ENCODE results near the gene DNHD1.

Gene DNHD1

GRCh38 chr11:6611092-6611962 is 114.2 kb downstream of the DNHD1 start:
- no peak for DNase-seq (ENCODE audit: low spot score)

GRCh38 chr11:6611963-6612212 is 114.8 kb downstream of the DNHD1 start:
- no peak for DNase-seq (ENCODE audit: low spot score)

- DNase-seq (ENCODE audit: low spot score): peak; percentile 92
Measured at GRCh38 chr11:6612213-6613041, 115.3 kb downstream of the DNHD1 start, which contains the start of gene TAF10. TSS of gene TAF10 (minus strand) at chr11:6612216. CDS start at chr11:6612189, 27 bp downstream.

- DNase-seq (ENCODE audit: low spot score): no peak
Measured at GRCh38 chr11:6613496-6613895, 116.4 kb downstream of the DNHD1 start.

DNA sequence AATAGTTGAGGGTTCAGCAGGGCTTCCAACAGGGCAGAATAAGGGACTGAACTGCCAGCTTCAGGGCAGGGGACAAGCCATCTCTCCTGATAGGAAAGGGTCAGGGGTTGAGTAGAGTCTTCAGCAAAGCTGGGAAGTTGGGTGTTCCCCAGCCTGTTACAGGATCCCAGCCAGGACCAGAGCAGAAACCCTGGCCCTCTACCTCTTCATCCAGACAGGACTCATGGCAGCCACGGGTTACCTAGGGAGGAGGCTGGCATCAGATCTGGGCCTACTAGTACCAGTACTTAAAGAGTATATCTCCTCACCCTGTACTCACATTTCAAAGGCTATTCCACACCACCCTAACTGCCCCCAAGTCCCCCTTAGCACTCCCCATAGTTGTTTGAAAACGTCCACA is 117.4 kb downstream of the DNHD1 start:
- no peak for DNase-seq (ENCODE audit: low spot score)

DNA sequence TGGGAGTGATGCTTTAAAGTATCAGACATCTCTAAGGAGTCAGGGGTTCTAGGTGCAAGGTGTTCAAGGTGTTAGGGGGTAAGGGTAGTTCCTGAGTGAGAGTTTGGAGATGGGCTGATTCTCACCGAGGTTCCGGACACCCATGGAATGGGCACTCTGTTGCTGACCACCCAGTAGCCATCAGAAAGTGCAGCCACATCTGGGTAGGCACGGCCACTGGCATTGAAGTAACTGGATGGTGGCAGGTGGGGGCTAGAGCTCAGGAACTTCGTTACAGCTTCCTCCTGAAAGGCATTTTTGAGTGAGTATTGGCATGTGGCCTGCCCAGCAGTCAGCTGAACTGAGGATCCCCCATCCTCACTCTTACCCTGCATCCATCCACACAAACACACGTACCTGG is 118.0 kb downstream of the DNHD1 start:
- no peak for DNase-seq (ENCODE audit: low spot score)

DNA sequence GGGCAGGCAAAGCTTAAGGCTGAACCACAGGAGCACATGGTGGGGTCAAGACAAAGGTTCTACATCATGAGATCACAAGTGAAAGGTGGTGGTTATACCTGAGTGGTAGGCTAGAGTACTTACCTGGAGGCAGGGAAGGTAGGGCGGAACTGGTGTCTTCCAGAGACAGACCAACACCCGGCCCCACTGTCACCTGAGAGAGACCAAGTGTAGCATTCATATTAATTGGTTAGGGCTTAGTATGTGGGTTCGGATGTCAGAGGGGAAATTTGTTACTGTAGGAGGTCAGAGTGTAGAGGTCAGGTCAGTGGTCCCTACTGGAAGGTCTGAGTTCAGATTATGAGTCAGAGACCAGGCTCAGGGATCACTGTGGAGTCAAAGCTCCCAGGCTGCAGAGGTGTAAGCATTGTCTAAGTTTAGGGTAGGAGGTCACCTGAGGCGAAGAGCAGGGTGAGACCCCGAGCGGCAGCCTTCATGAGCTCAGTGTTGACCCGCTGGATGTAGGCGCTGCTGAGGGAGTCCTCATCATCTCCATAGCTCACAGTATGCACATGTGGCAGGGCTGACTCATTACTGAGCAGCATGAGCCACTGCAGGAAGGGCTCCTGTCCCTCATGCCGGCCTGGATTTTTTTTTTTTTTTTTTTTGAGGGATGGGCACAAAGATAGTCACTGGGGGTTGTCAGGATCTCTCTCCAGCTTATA is 119.0 kb downstream of the DNHD1 start:
- DNase-seq (ENCODE audit: low spot score): no peak

- DNase-seq (ENCODE audit: low spot score): no peak
Measured at GRCh38 chr11:6616596-6617250, 119.6 kb downstream of the DNHD1 start.

DNA sequence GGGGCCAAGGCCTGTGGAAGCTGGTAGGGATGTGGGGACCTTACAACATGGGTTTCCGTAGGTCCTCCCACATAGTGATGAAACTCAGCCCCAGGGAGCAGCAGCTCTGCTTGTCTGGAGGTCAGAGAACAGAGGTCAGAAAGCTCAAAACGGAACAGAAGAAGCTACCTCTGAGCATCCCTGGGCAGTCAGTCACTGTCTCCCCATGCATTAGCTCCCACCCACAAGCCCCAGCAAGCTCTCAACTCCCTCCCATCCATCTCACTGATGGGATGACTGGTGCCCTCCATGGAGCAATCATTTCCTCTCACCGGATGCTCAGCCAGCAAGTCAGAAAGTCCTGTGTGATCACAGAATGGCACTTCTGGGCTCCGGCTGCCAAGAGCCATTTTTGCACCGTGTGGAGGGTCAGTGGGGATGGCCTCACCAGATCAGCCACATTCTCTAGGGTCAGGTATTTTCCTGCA is 120.3 kb downstream of the DNHD1 start:
- DNase-seq (ENCODE audit: low spot score): no peak

DNA sequence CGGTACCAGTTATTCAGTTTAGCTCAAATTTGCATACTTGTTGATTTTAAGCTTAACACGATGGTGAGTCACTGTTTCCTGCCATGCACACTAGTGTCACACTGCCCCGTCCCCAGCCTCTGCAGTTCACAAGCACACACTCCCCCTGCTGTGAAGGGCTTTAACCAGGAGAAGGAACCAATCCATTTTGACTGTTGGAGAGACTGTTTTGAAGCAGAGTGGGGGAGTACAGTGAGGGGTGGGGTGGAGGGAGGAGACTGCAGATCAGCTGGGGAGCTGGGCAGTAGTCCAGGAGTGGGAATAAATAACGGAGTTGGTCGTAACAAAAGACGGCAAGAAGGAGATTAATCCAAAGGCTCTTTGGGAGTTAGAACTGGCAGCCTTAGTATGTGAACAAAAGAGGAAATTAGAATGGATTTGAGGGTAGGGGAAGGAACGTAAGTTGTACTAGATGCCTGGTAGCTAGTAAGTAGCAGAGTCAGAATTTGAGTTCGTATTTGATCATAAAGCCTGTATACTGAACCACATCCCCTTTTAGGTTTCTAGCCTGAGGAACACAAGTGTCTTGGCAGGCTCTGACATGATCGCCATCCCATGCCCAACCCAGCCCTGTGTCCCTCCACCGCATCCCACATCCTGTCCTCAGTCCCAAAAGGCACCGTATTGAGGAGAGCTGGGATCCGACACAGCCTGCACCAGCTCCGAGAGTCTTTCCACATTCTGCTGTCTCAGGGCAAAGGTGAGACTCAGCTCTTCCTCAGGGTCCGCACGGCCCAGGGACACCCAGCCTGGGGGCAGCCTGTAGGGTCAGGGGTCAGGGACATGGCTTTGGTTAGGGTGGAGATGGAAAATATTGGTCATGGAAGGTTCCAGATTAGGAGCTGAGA is 121.3 kb downstream of the DNHD1 start:
- DNase-seq (ENCODE audit: low spot score): peak; percentile 67

GRCh38 chr11:6619004-6619745 is 122.1 kb downstream of the DNHD1 start, which contains the start of gene TPP1:
TSS of gene TPP1 (minus strand) at chr11:6619422. CDS start at chr11:6619400, 22 bp downstream.
- peak; percentile 99 for DNase-seq (ENCODE audit: low spot score)

- no peak for DNase-seq (ENCODE audit: low spot score)
Measured at GRCh38 chr11:6620636-6621035, 123.6 kb downstream of the DNHD1 start.

Measured in pons (tissue), 1 donor.